HEK293 (cell line): Measurements from ENCODE around the gene AMACR.

Experiments
- CTCF ChIA-PET: fragments of 350-600 bp; formaldehyde crosslinking; extraction: SDS; loops from one replicate; lab custom pipeline; 2021; ENCODE audit warnings: antibody characterized with exemption; lab: Yijun Ruan, JAX
- POLR2A ChIA-PET: fragments of 300-600 bp; formaldehyde crosslinking; extraction: SDS; loops from one replicate; lab custom pipeline; 2020; ENCODE audit warnings: antibody characterized with exemption, inconsistent platforms; lab: Yijun Ruan, JAX
- H3K27ac ChIP-seq: fragments of 200-500 bp; sonication (Bioruptor generic); 2 replicates; pipeline ENCODE4 v1.5.1; 2014; ENCODE audit warnings: low read depth, low read length, control low read depth, inconsistent platforms; ENCODE audit errors: extremely low read depth
- H3K36me3 ChIP-seq, 2 experiments: fragments of 200-500 bp in 1 of 2; sonication (Bioruptor generic) in 1 of 2; 1 replicate in 1 of 2; 2 replicates in 1 of 2; pipeline ENCODE4 v1.5.1; 2014 to 2017; ENCODE audit warnings: inconsistent platforms in 2 of 2, low read length in 2 of 2; ENCODE audit not compliant: control insufficient read depth in 2 of 2, insufficient read depth in 1 of 2
- H3K4me1 ChIP-seq: fragments of 200-500 bp; sonication (Bioruptor generic); 2 replicates; pipeline ENCODE4 v1.5.1; 2014; ENCODE audit warnings: mild to moderate bottlenecking, low read length, inconsistent platforms; ENCODE audit not compliant: control insufficient read depth, insufficient read depth
- H3K4me3 ChIP-seq: 2 replicates; pipeline ENCODE4 v1.5.1; 2011; ENCODE audit warnings: low read depth, mild to moderate bottlenecking, control low read depth, low read length, moderate library complexity
- H3K9me3 ChIP-seq: fragments of 200-500 bp; sonication (Bioruptor generic); 2 replicates; pipeline ENCODE4 v1.5.1; 2014; ENCODE audit warnings: low read depth, low read length, inconsistent platforms; ENCODE audit not compliant: control insufficient read depth, insufficient read depth
- GFI1B ChIP-seq: fragments of 450-650 bp; formaldehyde crosslinking; IDR thresholded peaks from 2 replicates; pipeline ENCODE4 v1.5.1; 2016; ENCODE audit warnings: missing biosample characterization, missing genetic modification characterization
- KLF9 ChIP-seq: fragments of 450-650 bp; formaldehyde crosslinking; IDR thresholded peaks from 2 replicates; pipeline ENCODE4 v1.5.1; 2016; ENCODE audit warnings: missing biosample characterization, missing genetic modification characterization, low read depth
- TRIM28 ChIP-seq: IDR thresholded peaks from 2 replicates; pipeline ENCODE4 v1.6.1; 2011; ENCODE audit warnings: low read length, control low read depth, borderline replicate concordance
- YY1 ChIP-seq: fragments of 450-650 bp; formaldehyde crosslinking; IDR thresholded peaks from 2 replicates; pipeline ENCODE4 v1.5.1; 2018; ENCODE audit warnings: missing biosample characterization, missing genetic modification characterization
- YY2 ChIP-seq: fragments of 450-650 bp; formaldehyde crosslinking; IDR thresholded peaks from 2 replicates; pipeline ENCODE4 v1.5.1; 2016; ENCODE audit warnings: missing biosample characterization, missing genetic modification characterization
- ZBTB17 ChIP-seq: fragments of 450-650 bp; formaldehyde crosslinking; IDR thresholded peaks from 2 replicates; pipeline ENCODE4 v1.5.1; 2016; ENCODE audit warnings: missing biosample characterization, missing genetic modification characterization
- ZNF2 ChIP-seq: fragments of 450-650 bp; formaldehyde crosslinking; IDR thresholded peaks from 2 replicates; pipeline ENCODE4 v1.5.1; 2016; ENCODE audit warnings: missing biosample characterization, missing genetic modification characterization
- ZNF214 ChIP-seq: fragments of 450-650 bp; formaldehyde crosslinking; IDR thresholded peaks from 2 replicates; pipeline ENCODE4 v1.5.1; 2017; ENCODE audit warnings: missing biosample characterization, mild to moderate bottlenecking, missing genetic modification characterization, borderline replicate concordance
- ZNF341 ChIP-seq: fragments of 450-650 bp; formaldehyde crosslinking; IDR thresholded peaks from 2 replicates; pipeline ENCODE4; 2016; ENCODE audit warnings: low read depth, missing biosample characterization, missing genetic modification characterization
- ZNF354C ChIP-seq: fragments of 450-650 bp; formaldehyde crosslinking; IDR thresholded peaks from 2 replicates; pipeline ENCODE4 v1.5.1; 2016; ENCODE audit warnings: missing biosample characterization, missing genetic modification characterization, low read depth, borderline replicate concordance
- ZNF658 ChIP-seq: fragments of 450-650 bp; formaldehyde crosslinking; IDR thresholded peaks from 2 replicates; pipeline ENCODE4; 2016; ENCODE audit warnings: missing biosample characterization, missing genetic modification characterization
- ZNF768 ChIP-seq: fragments of 450-650 bp; formaldehyde crosslinking; IDR thresholded peaks from 2 replicates; pipeline ENCODE4 v1.5.1; 2018; ENCODE audit warnings: missing biosample characterization, mild to moderate bottlenecking, missing genetic modification characterization
- ZNF776 ChIP-seq: fragments of 450-650 bp; formaldehyde crosslinking; IDR thresholded peaks from 2 replicates; pipeline ENCODE4 v1.5.0; 2017; ENCODE audit warnings: missing biosample characterization, missing genetic modification characterization, borderline replicate concordance
- ZNF792 ChIP-seq: fragments of 450-650 bp; formaldehyde crosslinking; IDR thresholded peaks from 2 replicates; pipeline ENCODE4 v1.5.1; 2016; ENCODE audit warnings: missing biosample characterization, missing genetic modification characterization
- TF ChIP-seq, protein P1 (sequence below): fragments of 450-650 bp; formaldehyde crosslinking; IDR thresholded peaks from 2 replicates; pipeline ENCODE4 v1.5.1; 2016; ENCODE audit warnings: missing biosample characterization, missing genetic modification characterization
- TF ChIP-seq, protein P2 (sequence below): fragments of 450-650 bp; formaldehyde crosslinking; IDR thresholded peaks from 2 replicates; pipeline ENCODE4 v1.5.1; 2016; ENCODE audit warnings: missing biosample characterization, missing genetic modification characterization
- TF ChIP-seq, protein P3 (sequence below): fragments of 450-650 bp; IDR thresholded peaks from 2 replicates; pipeline ENCODE4 v1.5.1; 2018; ENCODE audit warnings: missing biosample characterization, missing genetic modification characterization
- TF ChIP-seq, protein P4 (sequence below): fragments of 450-650 bp; IDR thresholded peaks from 2 replicates; pipeline ENCODE4 v1.5.1; 2018; ENCODE audit warnings: missing biosample characterization, mild to moderate bottlenecking, missing genetic modification characterization
- TF ChIP-seq, protein P5 (sequence below): fragments of 450-650 bp; formaldehyde crosslinking; IDR thresholded peaks from 2 replicates; pipeline ENCODE4 v1.5.1; 2017; ENCODE audit warnings: missing biosample characterization, missing genetic modification characterization
- TF ChIP-seq, protein P6 (sequence below): fragments of 450-650 bp; formaldehyde crosslinking; IDR thresholded peaks from 2 replicates; pipeline ENCODE4 v1.5.1; 2016; ENCODE audit warnings: missing biosample characterization, missing genetic modification characterization

AMACR gene

DNA sequence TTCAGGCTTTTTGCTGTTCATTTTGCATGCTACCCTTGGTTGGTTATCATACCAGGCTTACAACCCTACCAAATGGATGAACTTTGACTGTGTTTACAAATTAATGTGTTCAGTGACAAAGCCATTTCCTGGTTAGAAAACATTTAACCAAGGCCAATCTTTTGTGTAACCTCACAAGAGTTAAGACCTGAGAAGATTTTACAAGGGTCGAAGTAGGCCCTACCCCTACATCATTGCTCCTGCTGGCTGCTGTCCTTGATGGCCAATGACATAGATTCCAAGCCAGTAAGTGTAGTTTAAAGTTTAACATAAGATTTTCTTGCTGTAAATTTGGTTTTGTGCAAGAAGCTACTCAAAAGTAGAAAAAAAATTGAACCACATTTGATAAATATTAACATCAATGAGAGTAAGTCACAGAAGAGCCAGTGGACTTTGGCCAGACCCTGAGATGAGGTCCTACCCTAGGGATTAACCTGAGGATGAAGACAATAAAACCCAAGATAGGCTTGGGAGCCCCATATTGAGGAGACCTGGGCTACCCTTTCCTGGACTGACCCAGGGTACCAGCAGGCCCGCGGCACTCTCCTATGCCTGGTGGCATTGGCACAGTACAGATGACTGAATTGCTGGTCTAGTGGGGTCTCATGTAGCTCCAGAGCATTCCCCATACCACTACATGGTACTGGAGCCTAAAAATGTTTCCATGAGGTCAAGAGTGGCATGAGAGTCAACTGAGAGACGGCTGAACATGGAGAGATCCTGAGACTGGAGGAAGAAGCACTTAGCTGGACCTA, 26.9 kb upstream of the AMACR start:
- Histone ChIP-seq H3K4me3 (no peak overlapping the region), H3K4me1 (no peaks in the 10 kb centered on the region), H3K9me3 (no peaks in the 10 kb centered on the region), H3K36me3 (peaks cover 0 to 4% of the 10 kb centered on the region in 2 experiments; a peak in 1 of 3 replicates), H3K27ac (no peak overlapping the region)
- ChIA-PET POLR2A (no interaction called here), CTCF (interaction anchor here (0.6 kb wide), 1 partner anchor 611 kb away, joined by 3 read pairs; no protein-coding TSS in a partner anchor)
- TF ChIP-seq ZNF776 (tag by site-specific recombination) = no peak
- no peak for TF ChIP-seq TRIM28
- TF ChIP-seq ZNF2 (tag by site-specific recombination) = no peak
- TF ChIP-seq ZNF658 (tag by site-specific recombination) = no peak
- TF ChIP-seq, protein P1, sequence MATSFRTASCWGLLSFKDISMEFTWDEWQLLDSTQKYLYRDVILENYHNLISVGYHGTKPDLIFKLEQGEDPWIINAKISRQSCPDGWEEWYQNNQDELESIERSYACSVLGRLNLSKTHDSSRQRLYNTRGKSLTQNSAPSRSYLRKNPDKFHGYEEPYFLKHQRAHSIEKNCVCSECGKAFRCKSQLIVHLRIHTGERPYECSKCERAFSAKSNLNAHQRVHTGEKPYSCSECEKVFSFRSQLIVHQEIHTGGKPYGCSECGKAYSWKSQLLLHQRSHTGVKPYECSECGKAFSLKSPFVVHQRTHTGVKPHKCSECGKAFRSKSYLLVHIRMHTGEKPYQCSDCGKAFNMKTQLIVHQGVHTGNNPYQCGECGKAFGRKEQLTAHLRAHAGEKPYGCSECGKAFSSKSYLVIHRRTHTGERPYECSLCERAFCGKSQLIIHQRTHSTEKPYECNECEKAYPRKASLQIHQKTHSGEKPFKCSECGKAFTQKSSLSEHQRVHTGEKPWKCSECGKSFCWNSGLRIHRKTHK (tag by site-specific recombination) = no peak
- TF ChIP-seq GFI1B = no peak
- TF ChIP-seq, protein P2, sequence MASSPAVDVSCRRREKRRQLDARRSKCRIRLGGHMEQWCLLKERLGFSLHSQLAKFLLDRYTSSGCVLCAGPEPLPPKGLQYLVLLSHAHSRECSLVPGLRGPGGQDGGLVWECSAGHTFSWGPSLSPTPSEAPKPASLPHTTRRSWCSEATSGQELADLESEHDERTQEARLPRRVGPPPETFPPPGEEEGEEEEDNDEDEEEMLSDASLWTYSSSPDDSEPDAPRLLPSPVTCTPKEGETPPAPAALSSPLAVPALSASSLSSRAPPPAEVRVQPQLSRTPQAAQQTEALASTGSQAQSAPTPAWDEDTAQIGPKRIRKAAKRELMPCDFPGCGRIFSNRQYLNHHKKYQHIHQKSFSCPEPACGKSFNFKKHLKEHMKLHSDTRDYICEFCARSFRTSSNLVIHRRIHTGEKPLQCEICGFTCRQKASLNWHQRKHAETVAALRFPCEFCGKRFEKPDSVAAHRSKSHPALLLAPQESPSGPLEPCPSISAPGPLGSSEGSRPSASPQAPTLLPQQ (tag by site-specific recombination) = no peak
- TF ChIP-seq ZNF768 (tag by site-specific recombination) = no peak
- TF ChIP-seq, protein P3, sequence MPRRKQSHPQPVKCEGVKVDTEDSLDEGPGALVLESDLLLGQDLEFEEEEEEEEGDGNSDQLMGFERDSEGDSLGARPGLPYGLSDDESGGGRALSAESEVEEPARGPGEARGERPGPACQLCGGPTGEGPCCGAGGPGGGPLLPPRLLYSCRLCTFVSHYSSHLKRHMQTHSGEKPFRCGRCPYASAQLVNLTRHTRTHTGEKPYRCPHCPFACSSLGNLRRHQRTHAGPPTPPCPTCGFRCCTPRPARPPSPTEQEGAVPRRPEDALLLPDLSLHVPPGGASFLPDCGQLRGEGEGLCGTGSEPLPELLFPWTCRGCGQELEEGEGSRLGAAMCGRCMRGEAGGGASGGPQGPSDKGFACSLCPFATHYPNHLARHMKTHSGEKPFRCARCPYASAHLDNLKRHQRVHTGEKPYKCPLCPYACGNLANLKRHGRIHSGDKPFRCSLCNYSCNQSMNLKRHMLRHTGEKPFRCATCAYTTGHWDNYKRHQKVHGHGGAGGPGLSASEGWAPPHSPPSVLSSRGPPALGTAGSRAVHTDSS (tag by site-specific recombination) = no peak
- no peak for TF ChIP-seq ZNF354C (tag by site-specific recombination)
- no peak for TF ChIP-seq KLF9
- no peak for TF ChIP-seq ZNF341 (tag by site-specific recombination)
- TF ChIP-seq YY2 (tag by site-specific recombination) = no peak
- TF ChIP-seq YY1 (tag by site-specific recombination) = no peak
- no peak for TF ChIP-seq ZBTB17 (tag by site-specific recombination)
- TF ChIP-seq ZNF792 = no peak
- TF ChIP-seq, protein P4, sequence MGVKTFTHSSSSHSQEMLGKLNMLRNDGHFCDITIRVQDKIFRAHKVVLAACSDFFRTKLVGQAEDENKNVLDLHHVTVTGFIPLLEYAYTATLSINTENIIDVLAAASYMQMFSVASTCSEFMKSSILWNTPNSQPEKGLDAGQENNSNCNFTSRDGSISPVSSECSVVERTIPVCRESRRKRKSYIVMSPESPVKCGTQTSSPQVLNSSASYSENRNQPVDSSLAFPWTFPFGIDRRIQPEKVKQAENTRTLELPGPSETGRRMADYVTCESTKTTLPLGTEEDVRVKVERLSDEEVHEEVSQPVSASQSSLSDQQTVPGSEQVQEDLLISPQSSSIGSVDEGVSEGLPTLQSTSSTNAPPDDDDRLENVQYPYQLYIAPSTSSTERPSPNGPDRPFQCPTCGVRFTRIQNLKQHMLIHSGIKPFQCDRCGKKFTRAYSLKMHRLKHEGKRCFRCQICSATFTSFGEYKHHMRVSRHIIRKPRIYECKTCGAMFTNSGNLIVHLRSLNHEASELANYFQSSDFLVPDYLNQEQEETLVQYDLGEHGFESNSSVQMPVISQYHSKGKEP (tag by site-specific recombination) = no peak
- TF ChIP-seq, protein P5, sequence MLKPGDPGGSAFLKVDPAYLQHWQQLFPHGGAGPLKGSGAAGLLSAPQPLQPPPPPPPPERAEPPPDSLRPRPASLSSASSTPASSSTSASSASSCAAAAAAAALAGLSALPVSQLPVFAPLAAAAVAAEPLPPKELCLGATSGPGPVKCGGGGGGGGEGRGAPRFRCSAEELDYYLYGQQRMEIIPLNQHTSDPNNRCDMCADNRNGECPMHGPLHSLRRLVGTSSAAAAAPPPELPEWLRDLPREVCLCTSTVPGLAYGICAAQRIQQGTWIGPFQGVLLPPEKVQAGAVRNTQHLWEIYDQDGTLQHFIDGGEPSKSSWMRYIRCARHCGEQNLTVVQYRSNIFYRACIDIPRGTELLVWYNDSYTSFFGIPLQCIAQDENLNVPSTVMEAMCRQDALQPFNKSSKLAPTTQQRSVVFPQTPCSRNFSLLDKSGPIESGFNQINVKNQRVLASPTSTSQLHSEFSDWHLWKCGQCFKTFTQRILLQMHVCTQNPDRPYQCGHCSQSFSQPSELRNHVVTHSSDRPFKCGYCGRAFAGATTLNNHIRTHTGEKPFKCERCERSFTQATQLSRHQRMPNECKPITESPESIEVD (tag by site-specific recombination) = no peak
- TF ChIP-seq ZNF214 (tag by site-specific recombination) = no peak
- TF ChIP-seq, protein P6, sequence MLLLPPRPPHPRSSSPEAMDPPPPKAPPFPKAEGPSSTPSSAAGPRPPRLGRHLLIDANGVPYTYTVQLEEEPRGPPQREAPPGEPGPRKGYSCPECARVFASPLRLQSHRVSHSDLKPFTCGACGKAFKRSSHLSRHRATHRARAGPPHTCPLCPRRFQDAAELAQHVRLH (tag by site-specific recombination) = no peak
